Activated CD8-positive, alpha-beta memory T cell treated with anti-CD3 and anti-CD28 coated beads, Interleukin-2, amount 50 U/mL, for 1 hour (primary cell): Measurements from ENCODE around the gene BEGAIN.
"Not testable (repeated sequence)": the region's sequence is repeated elsewhere in the genome, so short reads cannot be mapped to it uniquely, and the experiment has no call there.

Experiments used
- DNase-seq: peaks from one replicate; pipeline ENCODE4 v3.0.0-alpha.2; 2020; ENCODE audit errors: extremely low read depth

The BEGAIN gene

GRCh38 chr14:100523131-100523842, 63.9 kb downstream of the BEGAIN start:
- DNase-seq = no peak

GRCh38 chr14:100522616-100523099, 64.6 kb downstream of the BEGAIN start:
- DNase-seq = no peak

- not testable (repeated sequence) for DNase-seq
These were observed 81.2 kb downstream of the BEGAIN start for GRCh38 chr14:100506053-100506452.

DNA sequence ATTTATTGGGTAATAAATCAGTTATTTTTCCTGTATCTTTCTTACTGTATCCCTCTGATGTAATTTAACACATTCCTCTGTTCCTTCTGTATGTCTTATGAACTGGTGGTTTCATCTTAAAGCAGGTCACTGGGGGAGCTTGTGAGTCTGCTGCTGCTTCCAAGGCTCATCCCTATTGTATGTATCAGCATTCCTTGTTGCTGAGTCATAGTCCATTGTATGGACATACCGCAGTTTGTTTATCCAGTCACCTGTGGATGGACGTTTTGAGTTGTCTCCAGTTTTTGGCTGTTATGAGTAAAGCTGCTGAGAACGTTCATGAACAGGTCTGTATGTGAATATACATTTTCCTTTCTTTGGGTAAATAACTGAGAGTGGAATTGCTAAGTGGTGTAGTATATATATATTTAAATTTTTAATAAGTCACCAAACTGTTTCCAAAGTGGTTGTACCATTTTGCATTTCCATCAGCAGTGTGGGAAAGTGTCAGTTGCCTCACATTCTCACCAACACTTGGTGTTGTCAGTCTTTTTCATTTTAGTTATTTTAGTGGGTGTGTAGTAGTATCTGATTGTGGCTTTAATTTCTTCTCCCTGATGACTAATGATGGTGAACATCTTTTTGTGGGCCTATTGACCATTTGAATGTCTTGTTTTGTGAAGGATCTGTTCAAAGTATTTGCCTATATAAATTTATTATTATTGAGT, 82.7 kb downstream of the BEGAIN start:
- no peak for DNase-seq

DNA sequence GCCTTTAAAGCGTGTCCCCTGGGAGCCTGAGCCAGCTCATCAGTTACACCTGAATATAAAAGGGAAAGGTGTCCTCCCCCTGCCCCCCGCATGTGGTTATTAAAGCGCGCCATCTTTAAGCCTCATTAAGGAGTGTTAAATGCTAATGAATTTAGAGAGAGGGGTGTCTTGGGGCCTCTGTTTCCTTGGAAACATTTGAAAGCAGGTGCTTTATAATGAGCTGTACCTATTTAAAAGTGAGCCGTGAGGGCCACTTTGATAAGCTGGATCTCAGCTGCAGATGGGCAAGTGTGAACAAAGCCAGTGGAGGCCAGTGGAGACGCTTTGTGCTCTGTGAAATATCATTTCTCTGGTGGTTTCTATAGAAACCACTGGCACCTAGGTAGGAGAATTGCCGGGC, 84.0 kb downstream of the BEGAIN start:
- no peak for DNase-seq

- no peak for DNase-seq
These were observed 84.5 kb downstream of the BEGAIN start for GRCh38 chr14:100502622-100503220.

DNA sequence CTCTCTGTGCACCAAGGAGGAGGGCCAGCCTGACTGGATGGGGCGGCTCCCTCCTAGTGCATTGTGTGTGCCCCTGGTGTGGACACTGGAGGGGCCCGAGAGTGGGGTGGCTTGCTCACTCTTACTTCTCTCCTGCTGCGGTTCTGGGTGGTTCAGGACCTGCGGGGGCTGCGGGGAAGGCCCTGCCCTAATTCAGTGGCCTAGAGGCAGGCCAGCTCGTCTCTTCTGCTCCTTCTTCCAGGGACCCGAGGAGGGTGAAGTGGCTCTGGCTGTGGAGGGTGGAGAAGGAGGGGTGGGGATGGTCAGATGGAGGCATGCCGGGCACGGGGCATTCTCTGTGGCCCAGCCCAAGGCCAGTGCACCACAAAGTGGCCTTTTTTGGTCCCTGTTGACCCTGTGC, 87.1 kb downstream of the BEGAIN start:
- DNase-seq = no peak

DNA sequence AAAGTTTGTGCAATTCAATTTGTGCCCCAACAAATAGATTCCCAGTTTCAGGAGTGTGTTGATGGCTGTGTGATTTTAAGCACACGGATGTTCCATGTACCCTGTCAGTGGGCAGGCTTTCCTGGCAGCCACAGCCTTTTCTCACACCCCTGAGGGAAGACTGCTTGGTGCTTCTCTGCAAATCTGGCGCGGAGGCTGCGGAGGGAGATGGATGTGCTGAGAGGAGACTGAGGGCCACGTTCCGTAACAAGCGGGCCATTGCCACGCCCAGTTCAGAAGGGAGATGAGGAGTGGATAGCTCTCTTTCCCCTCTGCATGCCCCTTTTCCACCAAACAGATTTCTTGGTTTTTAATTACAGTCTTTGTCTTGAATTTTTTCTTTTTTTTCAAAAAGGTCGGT, 89.1 kb downstream of the BEGAIN start:
- no peak for DNase-seq

DNA sequence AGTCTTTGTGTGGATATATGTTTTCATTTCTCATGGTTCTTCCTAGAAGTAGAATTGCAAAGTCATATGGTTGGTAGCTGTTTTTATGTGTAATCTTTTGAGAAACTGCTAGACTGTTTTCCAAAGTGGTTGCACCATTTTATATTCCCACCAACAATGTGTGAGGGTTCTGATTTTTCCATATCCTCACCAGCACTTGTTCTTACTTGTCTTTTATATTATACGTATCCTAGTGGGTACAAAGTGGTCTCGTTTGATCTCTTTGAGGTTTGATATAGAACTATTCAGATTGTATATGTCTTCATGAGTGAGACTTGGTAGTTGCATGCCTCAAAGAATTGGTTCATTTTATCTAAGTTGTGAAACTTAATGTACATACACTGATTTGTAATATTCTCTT, 91.3 kb downstream of the BEGAIN start:
- DNase-seq = no peak

DNA sequence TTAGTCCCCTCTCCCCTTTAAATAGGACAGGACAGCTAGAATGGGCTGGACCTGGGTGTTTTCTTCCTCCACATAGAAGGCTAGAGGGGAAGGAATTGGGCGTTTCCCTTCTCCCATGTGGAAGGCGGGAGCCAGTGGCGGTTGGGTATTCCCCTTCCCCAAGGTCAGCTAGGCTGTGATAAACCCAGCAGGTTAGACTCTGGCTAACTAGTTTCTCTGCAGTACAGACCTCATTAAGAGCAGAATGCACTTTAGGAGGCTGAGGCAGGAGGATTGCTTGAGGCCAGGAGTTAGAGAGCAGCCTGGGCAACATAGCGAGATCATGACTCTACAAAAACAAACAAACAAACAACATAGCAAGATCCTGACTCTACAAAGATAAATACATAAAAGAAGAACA, 92.6 kb downstream of the BEGAIN start:
- DNase-seq = no peak

DNA sequence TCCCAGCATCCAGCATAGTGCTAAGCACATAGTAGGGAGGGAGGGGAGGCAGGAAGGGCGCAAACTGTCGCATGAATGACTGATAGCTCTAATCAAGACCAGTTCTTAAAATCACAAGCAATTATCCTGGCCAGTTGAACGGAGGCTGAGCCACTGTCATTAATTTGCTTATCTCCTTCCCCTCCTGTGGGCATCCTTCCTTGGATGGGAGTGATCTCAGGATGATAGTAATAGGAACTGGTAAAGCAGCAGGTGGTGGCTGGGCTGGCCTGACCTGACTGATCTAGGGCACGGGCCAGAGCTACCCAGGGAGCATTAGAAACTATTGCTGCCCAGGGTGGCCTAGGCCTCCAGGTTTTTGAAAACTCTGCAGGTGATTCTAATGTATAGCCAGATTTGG, 97.0 kb downstream of the BEGAIN start:
- DNase-seq = no peak

- no peak for DNase-seq
These were observed 99.2 kb downstream of the BEGAIN start for GRCh38 chr14:100488057-100488456.

DNA sequence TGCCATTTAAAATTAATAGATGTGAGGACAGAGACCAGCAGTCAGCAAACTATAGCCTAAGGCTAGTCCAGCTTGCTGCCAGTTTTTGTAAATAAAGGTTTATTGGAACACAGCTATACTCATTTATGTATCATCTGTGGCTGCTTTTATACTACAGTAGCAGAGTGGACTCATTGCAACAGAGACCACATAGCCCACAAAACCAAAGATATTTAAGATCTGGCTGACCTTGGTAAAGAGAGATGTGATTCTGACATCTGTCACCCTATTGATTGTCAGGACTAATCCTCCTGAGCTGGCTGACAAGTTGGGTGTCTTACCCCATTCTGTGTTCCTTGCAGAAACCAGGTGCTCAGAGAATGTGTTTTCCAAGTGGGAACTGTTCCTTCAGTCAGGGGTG, 99.9 kb downstream of the BEGAIN start:
- DNase-seq = no peak
